SH-SY5Y (cell line): ENCODE measurements around the gene PER3.

Source experiments
- GATA2 ChIP-seq: IDR thresholded peaks from 2 replicates; pipeline ENCODE4 v1.6.1; 2011; ENCODE audit warnings: mild to moderate bottlenecking, low read depth, low read length
- GATA3 ChIP-seq: IDR thresholded peaks from 2 replicates; pipeline ENCODE4 v1.6.1; 2011; ENCODE audit warnings: low read depth, mild to moderate bottlenecking, low read length, moderate library complexity

The PER3 gene

DNA sequence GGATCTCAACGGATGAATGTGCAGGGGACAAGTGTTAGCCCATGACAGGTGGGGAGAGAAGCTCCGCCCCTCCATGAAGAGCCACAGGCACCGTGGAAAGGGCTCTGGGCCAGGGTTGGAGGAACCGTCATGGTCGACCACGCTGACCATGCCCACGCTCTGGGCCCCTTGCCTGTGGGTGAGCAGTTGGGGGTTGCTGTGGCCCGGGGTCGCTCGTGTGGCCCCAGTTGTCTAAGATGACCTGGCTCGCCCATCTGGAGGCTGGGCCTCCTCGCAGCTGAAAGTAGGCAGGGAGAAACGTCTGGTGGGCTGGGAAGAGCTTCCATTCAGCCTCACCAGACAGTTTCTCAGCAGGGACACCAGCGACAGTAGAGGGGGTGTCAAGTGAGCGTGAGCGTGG is 81.9 kb downstream of the PER3 start:
- TF ChIP-seq GATA2 (no peak), GATA3 (no peak)

DNA sequence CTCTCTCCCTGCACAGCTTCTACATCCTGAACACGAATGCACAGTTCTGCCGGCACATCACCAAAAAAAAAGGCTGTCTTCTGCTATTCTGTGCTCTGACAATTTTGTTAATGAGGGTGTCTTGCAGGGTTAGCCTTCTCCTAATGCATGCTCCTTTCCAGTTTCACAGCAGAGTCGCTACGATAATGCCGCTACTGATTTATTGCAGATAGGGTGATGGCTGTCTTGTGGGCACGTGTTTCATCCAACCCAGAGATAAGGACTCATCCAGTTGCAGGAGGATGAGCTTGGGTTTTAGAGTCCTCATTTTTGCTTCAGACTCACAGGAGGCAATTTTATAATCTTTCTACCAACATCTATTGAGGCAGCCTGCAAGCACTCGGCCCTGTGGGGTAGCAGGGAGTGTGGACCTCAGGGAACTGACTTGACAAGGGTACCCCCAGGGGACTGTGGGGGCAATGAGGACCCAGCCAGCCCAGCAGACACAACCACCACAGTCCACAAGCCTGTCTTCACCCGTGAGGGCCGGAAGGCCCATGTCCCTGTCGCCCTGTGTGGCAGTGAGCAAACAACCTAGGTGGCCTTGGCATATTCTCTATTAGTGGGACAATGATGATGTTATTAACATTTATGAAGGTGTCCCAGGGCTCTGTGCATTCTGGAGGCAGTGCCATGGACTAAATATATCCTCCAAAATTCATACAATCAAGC is 84.1 kb downstream of the PER3 start:
- TF ChIP-seq GATA2 = peak; percentile 40
- TF ChIP-seq GATA3 = no peak

DNA sequence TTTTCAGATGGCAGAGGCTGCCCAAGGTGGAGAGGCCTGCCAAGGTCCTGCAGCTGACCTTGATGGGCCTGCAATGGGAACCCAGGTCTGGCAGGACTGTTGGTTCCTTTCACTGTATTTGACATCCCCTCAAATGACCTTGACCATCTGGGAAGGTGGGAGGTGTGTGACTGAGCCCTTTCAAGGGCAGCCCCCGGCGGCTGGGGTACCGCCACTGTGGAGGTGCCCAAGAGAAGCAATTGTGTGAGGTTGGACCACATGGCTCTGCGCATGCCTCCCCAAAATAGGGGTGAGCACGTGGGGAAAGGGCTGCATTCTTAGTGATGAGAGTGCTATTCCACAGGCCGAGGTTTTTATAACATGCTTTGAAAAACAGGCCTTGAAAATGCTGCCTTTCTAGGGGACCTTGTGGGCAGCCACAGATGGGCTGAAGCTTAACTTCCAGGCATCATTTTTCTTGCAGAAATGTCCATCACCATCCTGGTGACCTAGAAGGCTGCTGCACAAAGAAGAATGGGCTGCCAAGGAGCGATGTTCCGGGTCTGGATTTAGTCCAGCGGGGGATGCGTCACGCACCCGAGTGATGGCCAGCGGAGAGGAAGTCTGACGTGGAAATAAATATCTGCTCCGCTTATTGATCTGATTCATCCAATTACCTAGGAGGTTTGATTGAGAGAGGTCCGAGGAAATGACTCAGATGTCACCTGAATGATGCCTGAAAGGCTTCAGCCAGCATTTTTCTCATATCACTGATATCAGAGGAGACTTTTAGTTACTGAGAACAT is 85.2 kb downstream of the PER3 start:
- no peak for TF ChIP-seq GATA2
- no peak for TF ChIP-seq GATA3

DNA sequence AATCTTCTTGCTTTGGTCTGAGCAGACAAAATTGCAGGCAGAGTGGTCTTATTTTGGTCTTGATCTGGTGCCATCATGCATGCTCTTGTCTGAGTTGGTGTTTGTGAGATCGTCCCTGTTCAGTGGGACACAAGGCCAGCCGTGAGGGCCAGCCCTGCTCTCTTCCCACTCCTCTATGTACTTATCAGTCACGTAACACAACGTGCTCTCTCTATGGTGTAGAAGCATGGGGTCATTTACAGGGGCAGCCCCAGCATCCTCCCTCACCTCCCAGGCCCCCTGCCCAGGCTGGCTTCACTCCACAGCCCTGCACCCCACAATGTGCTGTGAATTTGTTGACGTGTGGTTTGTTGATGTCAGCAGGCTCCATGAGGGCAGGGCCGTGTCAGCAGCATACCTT is 87.0 kb downstream of the PER3 start:
- TF ChIP-seq GATA2 (no peak), GATA3 (no peak)

DNA sequence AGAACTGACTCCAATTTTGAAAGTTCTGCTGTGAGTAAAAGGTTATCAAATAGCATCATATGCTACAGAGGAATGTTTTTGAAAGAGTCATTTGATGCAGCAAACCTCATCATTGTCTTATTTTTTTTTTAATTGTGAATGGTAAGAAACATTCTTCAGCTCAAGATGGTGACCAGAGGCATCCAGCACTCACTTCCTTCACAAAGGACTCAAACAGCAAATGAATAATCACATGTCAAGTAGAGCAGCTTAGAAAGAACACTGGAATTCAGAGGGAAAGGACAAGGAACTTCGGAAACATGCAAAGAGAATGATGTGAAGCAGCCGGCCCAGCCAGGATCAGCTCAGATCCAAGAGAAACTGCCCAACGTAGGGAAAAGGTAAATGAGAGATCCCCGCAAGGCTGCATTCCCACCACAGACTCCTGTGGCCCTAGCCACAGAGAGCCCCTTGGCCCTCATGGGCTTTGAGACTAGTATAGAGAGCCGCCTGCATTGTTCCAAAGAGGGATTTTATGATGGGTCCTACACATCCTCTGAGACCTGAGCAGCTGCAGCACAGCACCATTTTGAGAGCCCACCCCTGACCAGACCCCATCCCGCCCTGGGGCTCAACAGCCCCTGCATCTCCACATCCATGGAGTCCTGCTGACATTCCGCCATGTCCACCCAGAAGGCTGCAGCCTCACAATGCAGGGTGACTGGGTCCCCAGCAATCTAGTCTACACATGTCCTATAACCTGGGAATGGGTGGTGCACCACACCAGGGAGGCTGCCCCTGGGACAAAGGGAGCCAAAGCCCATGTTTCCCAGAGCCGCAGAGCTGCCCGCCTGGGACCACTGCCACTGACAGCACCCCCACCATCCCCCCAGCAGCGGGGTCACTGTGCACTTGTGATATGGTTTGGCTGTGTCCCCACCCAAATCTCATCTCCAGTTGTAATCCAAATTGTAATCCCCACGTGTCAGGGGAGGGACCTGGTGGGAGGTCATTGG is 90.0 kb downstream of the PER3 start:
- TF ChIP-seq GATA2 (no peak), GATA3 (no peak)

DNA sequence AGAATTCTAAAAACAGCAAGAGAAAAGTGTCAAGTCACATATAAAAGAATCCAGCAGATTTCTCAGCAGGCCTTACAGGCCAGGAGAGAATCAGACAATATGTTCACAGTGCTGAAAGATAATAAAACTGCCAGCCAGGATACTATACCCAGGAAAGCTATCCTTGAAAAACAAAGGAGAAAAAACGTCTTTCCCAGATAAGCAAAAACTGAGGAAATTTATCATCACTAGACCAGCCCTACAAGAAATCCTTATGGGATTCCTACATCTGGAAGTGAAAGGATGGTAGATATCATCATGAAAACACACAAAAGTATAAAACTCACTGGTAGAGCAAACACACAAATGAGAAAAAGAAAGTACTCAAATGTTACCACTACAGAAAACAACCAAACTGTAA is 93.9 kb downstream of the PER3 start:
- TF ChIP-seq GATA2 (no peak), GATA3 (no peak)

DNA sequence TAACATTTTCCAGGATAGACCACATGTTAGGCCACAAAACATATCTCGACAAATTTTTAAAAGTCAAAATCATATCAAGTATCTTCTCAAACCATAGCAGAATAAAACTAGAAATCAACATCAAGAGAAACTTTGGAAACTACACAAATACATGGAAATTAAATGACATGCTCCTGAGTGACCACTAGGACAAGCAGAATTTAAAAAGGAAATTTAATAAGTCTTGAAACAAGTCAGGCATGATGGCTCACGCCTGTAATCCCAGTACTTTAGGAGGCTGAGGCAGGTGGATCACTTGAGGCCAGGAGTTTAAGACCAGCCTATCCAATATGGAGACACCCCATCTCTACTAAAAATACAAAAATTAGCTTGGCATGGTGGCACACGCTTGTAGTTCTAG is 95.1 kb downstream of the PER3 start:
- TF ChIP-seq GATA3 (no peak), GATA2 (no peak)

DNA sequence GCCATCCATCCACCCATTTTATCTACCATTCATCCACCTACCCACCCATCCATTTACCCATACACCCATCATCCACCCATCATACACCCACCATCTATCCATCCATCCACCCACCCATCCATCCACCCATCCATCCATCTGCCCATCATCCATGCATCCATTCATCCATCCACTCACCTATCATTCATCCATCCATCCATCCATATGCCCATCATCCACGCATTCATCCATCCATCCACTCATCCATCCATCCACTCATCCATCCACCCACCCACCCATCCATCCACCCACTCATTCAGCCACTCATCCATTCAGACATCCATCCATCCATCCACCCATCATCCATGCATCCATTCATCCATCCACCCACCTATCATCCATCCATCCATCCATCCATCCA is 100.7 kb downstream of the PER3 start:
- no peak for TF ChIP-seq GATA3
- TF ChIP-seq GATA2 = no peak

DNA sequence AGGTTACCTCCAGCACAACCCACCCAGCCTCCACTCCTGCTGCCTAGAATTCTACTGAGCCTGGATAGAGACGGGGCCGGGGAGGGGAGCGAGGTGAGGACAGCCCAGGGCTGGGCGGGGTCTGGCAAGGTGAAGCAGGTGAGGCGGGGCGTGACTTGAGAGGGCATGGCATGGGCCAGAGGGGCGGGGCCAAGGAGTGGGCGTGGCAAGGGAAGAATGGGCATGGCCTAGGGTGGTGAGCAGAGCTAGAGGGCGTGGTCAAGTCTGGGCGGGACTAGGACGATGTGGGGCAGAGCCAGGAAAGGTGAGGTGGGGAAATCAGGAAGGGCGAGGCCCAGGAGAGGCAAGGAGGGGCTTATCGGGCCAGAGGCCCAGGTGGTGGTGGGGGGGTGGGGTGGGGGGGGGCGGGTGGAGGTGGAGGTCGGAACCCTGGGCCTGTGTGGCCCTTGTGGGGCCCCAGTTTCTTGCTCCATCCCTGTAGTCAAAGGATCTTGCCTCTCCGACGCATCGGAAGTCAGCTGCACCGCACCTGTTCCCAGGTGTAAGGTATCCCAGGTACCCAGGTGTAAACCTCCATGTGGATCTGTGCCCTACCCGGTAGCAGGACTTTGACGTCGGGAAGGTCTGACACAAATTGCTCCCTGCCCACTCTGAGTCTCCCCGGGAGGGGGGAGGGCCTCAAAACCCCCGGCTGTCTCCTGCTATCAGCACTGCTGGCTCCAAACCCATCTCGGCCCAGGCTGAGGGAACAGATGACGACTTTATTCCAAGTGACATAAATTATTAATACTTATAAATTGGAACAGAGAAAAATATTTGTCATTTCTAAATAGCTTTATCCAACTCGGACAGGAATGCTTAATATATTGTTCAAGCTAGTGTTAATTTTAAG is 101.7 kb downstream of the PER3 start:
- TF ChIP-seq GATA3 (no peak), GATA2 (no peak)

DNA sequence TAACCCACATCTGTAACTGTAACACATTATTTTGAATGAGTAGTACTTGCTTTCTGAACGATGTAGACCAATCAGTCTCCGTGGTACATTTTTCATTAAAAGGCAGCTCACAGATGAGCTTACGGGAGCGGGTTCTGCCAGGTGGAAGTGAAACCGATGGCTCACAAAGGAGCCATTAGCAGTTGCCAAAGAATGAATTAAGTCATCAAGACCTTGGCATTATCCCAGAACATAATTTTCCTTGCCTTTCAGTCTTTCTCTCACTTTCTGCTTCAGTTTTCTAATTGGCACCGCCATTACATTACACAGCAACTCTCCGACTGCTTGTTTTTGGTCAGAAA is 102.3 kb downstream of the PER3 start:
- TF ChIP-seq GATA2 (no peak), GATA3 (no peak)

DNA sequence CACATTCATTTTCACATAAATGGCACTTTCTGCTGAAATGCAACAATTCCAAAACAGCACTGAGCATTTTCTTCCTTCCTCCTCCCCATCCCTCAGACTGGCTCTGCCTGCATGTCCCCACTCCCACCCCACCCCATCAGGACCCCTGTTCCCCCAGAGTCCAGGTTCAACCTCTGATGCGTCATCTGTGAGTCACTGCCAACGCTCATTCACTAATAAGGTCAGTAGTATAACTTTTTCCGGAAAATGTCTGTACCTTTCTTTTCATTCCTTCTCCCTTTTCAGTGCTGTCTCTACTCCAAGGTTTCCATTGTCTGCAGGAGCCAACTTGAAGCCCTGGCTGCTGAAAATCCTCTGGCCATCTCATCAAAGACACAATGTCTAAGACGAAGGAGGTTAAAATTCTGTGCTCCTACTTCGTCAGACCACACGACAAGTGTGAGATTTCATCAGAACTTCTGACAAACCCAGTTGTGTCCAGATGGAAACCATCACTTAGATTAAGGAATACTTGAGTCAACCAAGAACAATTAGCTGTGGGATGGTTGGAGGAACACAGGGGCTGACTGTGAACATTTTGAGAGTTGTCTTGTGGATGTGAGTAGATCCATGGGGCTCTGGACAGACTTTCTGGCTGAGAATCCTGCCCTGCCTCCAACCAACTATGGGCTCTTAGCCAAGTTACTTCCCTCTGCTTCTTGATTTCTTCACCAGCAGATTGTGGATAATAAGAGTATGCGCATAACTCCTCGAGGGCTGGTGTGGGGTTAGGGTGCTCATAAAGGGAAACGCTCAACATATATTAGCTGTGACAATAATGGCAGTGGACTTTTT is 104.4 kb downstream of the PER3 start:
- TF ChIP-seq GATA3 (no peak), GATA2 (no peak)

DNA sequence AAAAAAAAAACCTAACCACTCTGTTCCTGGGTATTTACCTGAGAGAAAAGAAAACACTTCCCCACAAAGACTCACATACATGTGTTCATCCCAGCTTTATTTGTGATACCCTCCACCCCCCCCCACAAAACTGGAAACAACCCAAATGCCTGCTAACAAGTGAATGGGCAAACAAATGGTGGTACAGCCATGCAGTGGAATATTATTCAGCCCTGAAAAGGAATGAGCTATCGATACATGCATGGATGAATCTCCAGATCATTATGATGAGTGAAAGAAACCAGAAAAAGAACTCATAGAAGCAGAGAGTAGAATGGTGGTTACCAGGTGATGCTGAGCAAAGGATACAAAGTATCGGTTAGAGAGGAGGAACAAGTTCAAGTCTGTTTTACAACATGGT is 106.8 kb downstream of the PER3 start:
- TF ChIP-seq GATA3 = no peak
- TF ChIP-seq GATA2 = no peak
